ENCODE measurements around the gene TNXB. TPM values are rescaled to one million over a fixed set of nuclear protein-coding genes. Genes with fewer than 3 reads are reported as not detected.

The TNXB gene
- total and polyA plus RNA-seq, 9 of the 15 experiments (the other 6 are each of a cell fraction or from before 2014, with no cell fraction given) = 0.14 to 28.1 (median 12.4) TPM

DNA sequence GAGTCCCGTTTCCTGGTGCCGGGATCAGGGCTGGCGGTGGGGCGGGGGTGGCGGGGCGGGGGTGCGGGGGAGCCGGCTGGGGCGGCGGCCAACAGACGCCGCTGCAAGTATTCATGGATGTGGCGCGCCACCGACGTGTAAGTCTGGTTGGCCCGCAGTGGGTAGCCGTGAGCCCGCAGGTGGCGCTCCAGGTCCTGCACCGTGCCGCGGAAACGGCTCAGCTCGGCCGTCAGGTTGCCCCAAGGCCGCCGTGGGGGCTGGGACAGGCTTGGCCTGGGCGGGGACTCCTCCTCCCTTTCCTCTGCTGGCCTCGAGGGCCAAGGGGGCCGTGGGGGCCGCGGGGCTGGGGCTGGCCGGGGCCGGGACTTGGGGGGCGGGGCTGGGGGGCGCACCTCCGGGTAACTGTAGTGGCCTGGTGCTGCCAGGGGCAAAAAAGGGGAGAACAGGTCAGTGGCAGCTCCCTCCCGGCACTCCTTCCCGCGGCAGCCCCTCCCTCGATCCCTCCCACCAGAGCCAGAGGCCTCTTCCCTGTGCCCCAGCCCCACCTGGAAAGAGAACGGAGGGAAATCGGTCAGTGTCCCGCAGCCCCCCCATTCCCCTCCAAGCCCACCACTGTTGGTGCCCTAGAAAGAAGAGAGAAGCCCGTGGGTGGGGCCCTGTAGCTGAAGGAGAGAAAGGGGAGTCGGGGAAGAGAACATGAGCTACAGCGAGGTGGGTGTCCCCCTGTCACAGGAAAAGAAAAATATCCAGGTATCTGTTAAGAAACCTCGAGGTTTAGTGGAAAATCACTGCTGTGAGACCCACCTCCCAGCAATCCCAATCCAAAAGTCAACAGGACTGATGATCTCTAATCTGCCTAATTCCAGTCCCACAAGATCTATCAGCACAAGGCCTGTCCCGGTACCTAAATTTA, 21.3 kb downstream of the TNXB start (continued):
- TF ChIP-seq SAP30 (IDR thresholded peaks at IDR 0.05; ENCODE audit: borderline replicate concordance, insufficient read depth, low read depth, low read length, poor library complexity, severe bottlenecking) (no peak), TEAD4 (IDR thresholded peaks at IDR 0.05; ENCODE audit: low read length) (no peak), TEAD4 (CRISPR knock-in tag; IDR thresholded peaks at IDR 0.05; ENCODE audit: borderline replicate concordance) (no peak), SRF (CRISPR knock-in tag; IDR thresholded peaks at IDR 0.05) (no peak), STAG1 (CRISPR knock-in tag; IDR thresholded peaks at IDR 0.05; ENCODE audit: borderline replicate concordance) (peak; percentile 58; the same call in 1 of the 2 replicates), L3MBTL2 (IDR thresholded peaks at IDR 0.05) (no peak), CREB1 (IDR thresholded peaks at IDR 0.05) (peak; percentile 36; the same call in 1 of the 2 replicates), CREB1 (CRISPR knock-in tag; IDR thresholded peaks at IDR 0.05) (no peak), KDM1A (IDR thresholded peaks at IDR 0.05) (no peak), U2AF2 (optimal IDR thresholded peaks at IDR 0.05; ENCODE audit: low read depth, low read length) (no peak), ZNF12 (CRISPR knock-in tag; IDR thresholded peaks at IDR 0.05) (0 out of 2 replicates have a peak, but pooled peaks have one; percentile 58), HNRNPH1 (optimal IDR thresholded peaks at IDR 0.05; ENCODE audit: low read depth, low read length) (no peak), ADNP (tag; IDR thresholded peaks at IDR 0.05) (no peak), SP1 (CRISPR knock-in tag; IDR thresholded peaks at IDR 0.05) (peak; percentile 26; the same call in 1 of the 2 replicates), SMC3 (conservative IDR thresholded peaks at IDR 0.05; ENCODE audit: insufficient read depth, low read depth, low read length) (peak; percentile 89), HDAC8 (tag; IDR thresholded peaks at IDR 0.05) (no peak), ZNF589 (CRISPR knock-in tag; IDR thresholded peaks at IDR 0.05; ENCODE audit: low read depth) (no peak), JUND (IDR thresholded peaks at IDR 0.05; ENCODE audit: borderline replicate concordance, low read depth, low read length) (peak; percentile 53; the same call in 1 of the 2 replicates), JUND (tag; IDR thresholded peaks at IDR 0.05; ENCODE audit: borderline replicate concordance, low read depth, low read length) (no peak), PHF20 (IDR thresholded peaks at IDR 0.05; ENCODE audit: partially characterized antibody) (no peak), CCNT2 (IDR thresholded peaks at IDR 0.05; ENCODE audit: borderline replicate concordance, extremely low read depth, insufficient read length, low read depth, low read length) (peak; percentile 39)
- TF ChIP-seq, protein P1, sequence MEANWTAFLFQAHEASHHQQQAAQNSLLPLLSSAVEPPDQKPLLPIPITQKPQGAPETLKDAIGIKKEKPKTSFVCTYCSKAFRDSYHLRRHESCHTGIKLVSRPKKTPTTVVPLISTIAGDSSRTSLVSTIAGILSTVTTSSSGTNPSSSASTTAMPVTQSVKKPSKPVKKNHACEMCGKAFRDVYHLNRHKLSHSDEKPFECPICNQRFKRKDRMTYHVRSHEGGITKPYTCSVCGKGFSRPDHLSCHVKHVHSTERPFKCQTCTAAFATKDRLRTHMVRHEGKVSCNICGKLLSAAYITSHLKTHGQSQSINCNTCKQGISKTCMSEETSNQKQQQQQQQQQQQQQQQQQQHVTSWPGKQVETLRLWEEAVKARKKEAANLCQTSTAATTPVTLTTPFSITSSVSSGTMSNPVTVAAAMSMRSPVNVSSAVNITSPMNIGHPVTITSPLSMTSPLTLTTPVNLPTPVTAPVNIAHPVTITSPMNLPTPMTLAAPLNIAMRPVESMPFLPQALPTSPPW (CRISPR knock-in tag; IDR thresholded peaks at IDR 0.05) = peak; percentile 64
- TF ChIP-seq, protein P2, sequence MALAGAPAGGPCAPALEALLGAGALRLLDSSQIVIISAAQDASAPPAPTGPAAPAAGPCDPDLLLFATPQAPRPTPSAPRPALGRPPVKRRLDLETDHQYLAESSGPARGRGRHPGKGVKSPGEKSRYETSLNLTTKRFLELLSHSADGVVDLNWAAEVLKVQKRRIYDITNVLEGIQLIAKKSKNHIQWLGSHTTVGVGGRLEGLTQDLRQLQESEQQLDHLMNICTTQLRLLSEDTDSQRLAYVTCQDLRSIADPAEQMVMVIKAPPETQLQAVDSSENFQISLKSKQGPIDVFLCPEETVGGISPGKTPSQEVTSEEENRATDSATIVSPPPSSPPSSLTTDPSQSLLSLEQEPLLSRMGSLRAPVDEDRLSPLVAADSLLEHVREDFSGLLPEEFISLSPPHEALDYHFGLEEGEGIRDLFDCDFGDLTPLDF (CRISPR knock-in tag; IDR thresholded peaks at IDR 0.05) = no peak
- TF ChIP-seq, protein P3, sequence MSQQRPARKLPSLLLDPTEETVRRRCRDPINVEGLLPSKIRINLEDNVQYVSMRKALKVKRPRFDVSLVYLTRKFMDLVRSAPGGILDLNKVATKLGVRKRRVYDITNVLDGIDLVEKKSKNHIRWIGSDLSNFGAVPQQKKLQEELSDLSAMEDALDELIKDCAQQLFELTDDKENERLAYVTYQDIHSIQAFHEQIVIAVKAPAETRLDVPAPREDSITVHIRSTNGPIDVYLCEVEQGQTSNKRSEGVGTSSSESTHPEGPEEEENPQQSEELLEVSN (IDR thresholded peaks at IDR 0.05; ENCODE audit: borderline replicate concordance in 1 of 2, extremely low read depth in 1 of 2, insufficient read depth in 1 of 2, insufficient read length in 1 of 2, low read depth in 1 of 2, low read length in 1 of 2, poor library complexity in 1 of 2, severe bottlenecking in 1 of 2) = peak in 1 of 2 experiments; percentile 29

All from K562 (cell line).